Activated CD4-positive, alpha-beta T cell treated with anti-CD3 and anti-CD28 coated beads, Interleukin-10, Interleukin-2, amounts not matched to agents 100 ng/mL and 50 ng/mL, durations not matched to agents 16 hours and 8 hours (primary cell): ENCODE data around the gene GNB1.

Source experiments
- DNase-seq: peaks from one replicate; pipeline ENCODE4 v3.0.0-alpha.2; 2020

GNB1 gene

GRCh38 chr1:1907098-1907736, 16.3 kb upstream of the GNB1 start:
- DNase-seq: no peak

DNA sequence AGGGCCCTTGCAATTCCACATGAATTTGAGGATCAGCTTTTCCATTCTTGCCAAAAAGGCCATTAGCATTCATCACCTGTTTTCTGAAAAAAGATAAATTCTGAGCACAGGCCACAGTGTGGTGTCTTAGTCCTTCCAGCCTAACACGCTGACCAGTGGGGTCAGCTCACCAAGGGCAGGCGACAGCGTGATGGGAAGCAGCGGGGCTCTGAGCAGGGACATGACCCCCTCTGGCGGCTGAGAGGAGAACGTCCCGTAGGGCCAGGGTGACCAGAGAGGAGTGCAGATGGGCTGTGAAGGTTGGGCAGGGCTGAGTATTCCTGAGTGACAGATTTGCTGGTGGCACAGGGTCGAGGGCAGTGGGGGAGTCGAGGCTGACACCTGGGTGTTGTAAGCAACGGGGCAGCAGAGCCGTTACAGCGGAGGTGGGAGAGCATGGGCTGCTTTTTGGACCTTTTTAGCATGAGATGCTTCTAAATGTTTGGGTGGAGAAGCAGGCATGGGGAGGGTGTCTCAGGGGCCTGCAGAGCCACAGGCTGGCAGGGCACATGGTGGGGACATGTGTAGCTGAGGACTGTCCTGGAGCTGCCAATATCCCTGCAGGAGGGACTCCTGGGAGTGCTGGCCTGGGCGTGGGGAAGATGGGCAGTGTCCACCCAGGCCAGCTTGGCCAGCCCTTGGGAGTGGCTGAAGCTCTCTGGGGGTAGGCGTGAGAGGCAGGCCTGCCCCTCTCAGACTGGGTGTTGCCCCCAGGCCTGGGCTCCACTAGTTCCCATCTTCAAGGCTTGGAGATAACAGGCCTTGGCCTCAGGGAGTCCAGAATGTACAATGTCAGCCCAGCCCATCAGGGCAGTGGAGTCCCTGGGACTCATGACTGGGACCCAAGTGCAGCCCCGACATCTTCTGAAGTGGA, 15.6 kb upstream of the GNB1 start:
- DNase-seq: peak; percentile 80

- DNase-seq: no peak
These were observed 12.3 kb upstream of the GNB1 start for GRCh38 chr1:1903224-1903623.

- no peak for DNase-seq
These were observed 10.9 kb upstream of the GNB1 start for GRCh38 chr1:1901641-1902294.

DNA sequence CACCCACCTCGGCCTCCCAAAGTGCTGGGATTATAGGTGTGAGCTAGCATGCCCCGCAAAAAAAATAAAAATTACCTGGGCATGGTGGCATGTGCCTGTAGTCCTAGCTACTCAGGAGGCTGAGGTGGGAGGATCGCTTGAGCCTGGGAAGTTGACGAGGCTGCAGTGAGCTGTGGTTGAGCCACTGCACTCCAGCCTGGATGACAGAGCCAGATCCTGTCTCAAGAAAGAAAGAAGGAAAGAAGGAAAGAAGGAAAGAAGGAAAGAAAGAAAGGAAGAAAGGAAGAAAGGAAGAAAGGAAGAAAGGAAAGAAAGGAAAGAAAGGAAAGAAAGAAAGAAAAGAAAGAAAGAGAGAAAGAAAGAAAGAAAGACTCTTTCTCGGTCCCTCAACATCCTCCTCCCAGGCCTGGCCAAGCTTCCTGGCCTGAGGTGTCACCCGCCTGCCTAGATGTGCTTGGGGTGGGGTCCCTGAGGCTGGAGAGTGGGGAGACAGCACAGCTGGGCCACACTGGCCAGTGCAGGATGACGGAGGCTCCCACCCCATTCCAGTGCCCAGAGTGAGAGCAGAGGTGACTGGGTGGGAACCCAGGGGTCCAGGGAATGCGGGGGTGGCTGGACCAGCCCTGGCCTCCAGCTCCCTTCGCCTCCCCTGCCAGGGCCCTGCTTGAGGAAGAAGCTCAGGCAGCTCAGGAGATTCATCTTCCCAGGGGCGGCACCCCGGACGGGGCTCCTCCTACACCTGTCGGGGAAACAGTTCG, 10.2 kb upstream of the GNB1 start:
- DNase-seq: no peak

DNA sequence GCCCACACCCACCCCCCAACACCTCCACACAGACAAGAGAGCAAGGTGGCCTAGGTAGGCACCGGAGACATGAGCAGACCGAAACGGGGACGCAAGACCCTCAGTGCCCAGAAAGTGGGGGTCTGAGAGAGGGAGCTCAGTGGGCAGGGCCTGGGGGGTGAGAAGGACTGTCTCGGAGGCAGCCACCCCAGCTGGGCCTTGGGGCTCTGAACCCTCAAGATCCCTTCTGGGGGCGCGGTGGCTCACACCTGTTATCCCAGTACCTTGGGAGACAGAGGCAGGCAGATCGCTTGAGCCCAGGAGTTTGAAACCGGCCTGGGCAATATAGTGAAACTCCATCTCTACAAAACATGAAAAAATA, 9.1 kb upstream of the GNB1 start:
- DNase-seq: no peak

- DNase-seq: no peak
These were observed 8.5 kb upstream of the GNB1 start for GRCh38 chr1:1899266-1899966.

GRCh38 chr1:1898246-1898933, 7.5 kb upstream of the GNB1 start:
- no peak for DNase-seq

DNA sequence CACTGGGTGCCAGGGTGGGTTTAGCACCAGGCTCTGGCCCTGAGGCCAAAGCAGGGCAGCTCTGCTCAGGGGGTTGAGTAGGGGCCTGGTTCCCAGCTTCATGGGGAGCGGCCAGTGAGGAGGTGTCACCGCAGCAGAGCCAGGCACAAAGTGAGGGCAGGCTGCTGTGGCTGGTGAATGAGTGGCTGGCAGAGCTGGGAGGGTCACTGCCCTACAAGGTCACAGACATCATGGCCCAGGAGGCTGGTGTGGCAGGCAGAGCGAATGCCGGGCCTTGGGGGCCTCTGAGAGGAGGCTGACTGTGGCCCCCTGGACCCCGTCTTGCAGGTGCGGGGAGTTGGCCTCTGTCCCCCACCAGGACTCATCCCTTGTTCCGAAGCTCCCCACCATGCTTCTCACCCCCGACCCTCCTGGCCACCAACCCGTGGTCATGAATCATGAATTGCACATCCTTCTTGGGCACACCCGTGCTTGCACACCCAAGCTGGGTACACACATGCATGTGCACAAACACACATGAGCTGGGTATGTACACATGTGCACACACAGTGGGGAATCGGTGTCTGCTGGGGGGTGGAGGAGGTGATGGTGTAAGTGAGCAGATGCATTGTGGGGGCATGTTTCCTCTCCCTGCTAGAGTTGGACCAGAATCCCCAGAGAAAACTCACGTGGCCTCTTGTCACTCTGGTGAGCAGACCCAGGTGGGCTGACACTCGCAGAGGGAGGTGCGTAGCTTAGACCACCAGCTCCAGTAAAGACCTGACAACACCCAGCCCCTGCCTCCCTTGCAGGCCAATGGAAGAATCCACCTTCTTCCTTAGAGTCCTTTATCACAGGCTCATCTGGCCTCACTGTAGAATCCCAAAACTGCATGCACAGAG, 4.8 kb upstream of the GNB1 start:
- DNase-seq: no peak

DNA sequence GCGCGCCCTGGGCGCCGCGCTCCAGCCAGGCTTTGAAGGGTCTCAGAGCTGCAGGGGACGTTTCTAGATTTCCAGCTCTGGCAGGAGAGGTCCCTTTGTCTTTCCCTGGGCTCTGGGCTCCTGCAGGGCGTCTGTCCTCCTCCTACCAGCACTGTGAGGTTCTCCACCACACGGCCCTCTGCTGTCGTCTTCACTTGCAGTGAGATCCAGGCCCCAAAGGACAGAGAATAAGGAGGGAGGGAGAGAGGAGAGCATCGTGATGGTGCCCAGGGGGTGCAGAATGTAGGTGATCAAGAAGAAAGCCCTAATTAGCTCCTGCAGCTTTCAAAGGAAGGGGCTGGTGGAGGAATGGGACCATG, 4.2 kb upstream of the GNB1 start:
- no peak for DNase-seq

DNA sequence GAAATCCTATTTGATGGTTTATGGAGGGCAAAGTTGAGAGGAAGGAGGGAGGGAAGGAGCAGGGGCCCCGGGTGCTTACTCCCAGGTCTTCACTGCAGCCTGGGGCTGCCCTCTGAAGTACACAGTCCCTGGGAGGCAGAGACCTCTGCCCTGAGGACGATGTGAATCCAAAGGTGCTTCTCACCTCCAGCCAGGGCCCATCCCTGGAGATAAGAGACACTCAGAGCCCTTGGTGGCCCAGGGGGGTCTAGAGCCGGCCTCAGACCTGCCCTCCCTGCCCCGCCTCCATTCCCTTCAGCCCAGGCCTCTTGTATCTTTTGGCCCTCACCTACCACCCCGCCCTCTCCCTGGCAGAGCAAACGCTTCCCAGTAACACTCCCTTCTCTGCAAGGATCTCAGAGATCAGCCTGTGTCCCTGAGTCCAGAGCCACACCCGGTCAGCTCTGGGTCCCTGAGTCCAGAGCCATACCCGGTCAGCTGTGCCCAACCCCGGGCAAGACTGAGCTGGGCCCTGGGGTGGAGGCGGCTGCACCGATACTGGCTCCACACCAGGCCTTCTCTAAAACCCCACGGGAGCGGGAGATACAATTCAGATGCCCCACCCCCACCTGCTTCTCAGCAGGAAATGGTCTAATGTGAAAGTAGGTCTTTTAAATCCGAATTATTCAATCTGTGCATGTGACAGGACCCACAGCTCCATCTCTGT, 3.6 kb upstream of the GNB1 start:
- DNase-seq: no peak

DNA sequence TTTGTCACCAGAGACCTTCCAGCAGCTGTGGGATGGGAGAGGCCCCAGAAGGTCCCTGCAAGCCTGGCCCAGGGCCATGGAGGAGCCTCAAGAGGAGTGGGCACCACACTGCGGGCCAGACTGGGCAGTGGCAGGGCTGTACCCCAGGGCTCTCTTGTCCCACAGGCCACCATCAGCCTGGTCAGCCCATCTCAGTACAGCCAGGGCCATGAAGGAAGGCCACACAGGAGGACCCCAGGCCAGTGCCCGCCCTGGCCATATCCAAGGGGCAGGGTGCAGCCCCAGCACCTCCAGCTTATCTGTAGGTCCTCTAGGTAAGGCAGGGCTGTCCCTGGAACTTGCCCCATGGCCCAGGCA, 3.1 kb upstream of the GNB1 start:
- DNase-seq: no peak

- no peak for DNase-seq
These were observed 2.6 kb upstream of the GNB1 start for GRCh38 chr1:1893291-1893985.

GRCh38 chr1:1892763-1893120, 1.9 kb upstream of the GNB1 start:
- no peak for DNase-seq

DNA sequence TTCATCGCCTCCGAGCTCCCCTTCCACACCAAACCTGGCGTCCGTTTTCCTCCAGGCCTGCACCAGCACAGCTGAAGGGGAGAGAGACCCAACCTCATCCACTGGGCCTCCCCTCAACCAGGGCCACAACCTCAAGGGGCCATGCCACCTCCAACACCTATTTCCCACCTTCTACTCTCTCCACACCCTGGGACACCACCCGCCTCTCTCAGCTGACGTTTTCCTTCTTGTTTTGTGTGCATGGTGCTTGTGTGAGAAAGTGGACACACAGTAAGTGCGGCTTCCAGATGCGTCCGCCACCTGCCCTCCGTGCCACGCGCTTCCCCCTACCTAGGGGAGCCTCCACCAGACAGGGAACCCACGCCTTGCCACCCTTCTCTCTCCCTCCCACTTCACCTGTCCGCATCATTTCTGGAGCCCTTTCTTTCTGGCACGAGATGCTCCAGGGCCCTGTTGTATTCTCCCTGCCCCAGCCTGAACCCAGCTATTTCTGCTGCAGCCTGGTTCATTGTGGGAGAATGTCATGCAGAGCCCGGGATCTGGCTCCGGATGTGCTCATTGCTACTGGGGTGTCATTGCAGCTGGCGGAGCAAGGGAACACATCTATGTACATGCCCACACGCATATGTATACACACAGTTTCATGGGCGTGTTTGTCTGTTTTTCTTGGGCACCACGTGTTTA, 1.3 kb upstream of the GNB1 start:
- DNase-seq: no peak

DNA sequence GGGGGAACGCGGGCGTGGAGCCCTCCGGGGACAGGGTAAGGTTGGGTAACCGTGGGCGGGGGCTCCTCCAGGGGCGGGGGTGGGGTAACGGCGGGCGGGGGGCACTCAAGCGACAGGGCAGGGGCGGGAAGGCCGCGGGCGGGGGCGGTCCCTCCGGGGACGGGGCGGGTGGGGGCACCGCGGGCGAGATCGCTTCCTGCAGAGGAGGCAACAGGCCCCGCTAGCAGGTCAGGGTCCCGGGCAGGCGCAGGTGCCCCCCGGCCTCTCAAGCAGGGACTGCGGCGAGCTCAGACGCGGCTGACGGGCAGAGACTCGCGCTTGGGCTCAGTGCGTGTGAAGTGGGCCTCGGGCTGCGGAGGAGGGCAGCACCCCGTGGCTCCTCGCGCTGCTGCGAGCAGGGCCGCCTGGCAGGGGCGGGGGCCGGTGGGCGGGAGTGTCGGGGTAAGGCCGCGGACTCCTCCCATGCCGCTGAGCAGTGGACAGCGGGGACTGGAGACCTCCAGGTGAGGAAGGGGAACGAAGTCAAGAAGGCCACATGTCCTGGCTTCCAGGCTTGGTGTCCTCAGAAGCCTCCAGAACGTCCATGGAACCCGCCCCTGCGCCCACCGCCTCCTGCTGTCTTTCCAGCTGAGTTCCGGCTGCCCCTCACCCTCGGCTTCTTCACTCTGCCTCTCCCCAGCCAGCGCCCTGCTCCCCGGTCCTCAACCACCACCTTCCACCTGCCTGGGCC, 627 bp upstream of the GNB1 start:
- DNase-seq: peak; percentile 79

DNA sequence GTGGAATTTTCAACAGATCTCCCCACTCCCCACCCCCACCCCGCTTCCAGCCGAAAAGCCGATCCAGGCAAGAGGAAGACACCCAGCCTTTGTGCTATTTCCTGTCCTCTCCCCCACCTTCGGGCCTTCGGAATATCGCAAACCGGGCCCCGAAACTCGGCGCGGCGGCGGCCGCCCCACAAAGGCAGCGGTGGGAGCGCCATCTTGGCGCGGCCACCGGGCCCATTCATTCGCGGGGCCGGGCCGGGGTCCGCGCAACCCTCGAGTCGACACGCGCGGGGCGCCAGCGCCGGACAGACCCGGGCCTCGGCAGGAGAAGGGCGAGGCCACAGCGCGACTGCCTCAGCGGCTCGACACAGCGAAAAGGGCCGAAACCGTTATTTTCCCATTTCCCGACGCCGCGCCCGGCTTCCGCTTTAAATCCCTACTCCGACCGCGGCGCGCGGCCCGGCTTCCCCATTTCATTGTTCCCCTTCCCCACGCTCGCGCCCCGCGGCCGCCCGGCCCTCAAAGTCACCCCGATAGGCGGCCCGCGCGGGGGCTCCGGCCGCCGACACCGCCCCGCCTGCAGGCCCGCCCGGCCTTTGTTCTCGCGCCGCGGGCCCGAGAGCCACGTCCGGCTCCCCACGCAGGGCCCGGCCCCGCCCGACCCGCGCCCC, 911 bp downstream of the GNB1 start:
- DNase-seq: peak; percentile 51
